Measurements from ENCODE around the gene MED12L. TPM values are rescaled to one million over a fixed set of nuclear protein-coding genes. Genes with fewer than 3 reads are reported as not detected.

Gene MED12L
- total and polyA plus RNA-seq, 7 donors: 0.01 to 2.6 (median 0.17) TPM

DNA sequence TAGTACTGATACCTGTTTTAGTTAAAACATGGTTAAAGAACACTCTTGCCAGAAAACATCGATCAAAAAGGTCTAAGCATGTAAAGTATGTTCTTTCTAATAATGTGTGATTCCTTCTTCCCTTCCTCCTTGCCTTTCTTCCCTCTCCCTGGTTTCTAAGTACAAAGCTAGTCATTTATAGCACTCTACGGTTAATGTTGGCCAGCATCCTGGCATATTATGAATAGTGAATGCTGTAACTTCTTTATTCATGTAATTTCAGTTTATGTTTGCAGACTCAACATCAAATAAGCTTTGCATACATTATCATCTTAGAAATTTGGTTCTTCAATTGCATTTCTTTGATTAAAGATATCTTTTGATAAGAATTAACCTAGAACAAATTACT is 272.0 kb downstream of the MED12L start:
- no peak for DNase-seq
- Histone ChIP-seq H3K4me1 (no peaks in the 10 kb centered on the region), H3K9me3 (no peaks in the 10 kb centered on the region), H3K36me3 (ENCODE audit: insufficient read depth in 1 of 2, low read depth in 1 of 2) (no peaks in the 10 kb centered on the region), H3K4me3 (no peak overlapping the region), H3K27me3 (ENCODE audit: insufficient read depth in 3 of 3, low read length in 2 of 3) (no peaks in the 10 kb centered on the region), H3K27ac (no peak overlapping the region)
- intact Hi-C loops (cut with DNase I): no loop called here
- WGBS, 3 donors: 57 to 72% (median 65%) methylated on average over 2 of the region's 2 CpGs
- TF ChIP-seq, protein P1, sequence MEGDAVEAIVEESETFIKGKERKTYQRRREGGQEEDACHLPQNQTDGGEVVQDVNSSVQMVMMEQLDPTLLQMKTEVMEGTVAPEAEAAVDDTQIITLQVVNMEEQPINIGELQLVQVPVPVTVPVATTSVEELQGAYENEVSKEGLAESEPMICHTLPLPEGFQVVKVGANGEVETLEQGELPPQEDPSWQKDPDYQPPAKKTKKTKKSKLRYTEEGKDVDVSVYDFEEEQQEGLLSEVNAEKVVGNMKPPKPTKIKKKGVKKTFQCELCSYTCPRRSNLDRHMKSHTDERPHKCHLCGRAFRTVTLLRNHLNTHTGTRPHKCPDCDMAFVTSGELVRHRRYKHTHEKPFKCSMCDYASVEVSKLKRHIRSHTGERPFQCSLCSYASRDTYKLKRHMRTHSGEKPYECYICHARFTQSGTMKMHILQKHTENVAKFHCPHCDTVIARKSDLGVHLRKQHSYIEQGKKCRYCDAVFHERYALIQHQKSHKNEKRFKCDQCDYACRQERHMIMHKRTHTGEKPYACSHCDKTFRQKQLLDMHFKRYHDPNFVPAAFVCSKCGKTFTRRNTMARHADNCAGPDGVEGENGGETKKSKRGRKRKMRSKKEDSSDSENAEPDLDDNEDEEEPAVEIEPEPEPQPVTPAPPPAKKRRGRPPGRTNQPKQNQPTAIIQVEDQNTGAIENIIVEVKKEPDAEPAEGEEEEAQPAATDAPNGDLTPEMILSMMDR (IDR thresholded peaks at IDR 0.05): no peak
- ATAC-seq: no peak

DNA sequence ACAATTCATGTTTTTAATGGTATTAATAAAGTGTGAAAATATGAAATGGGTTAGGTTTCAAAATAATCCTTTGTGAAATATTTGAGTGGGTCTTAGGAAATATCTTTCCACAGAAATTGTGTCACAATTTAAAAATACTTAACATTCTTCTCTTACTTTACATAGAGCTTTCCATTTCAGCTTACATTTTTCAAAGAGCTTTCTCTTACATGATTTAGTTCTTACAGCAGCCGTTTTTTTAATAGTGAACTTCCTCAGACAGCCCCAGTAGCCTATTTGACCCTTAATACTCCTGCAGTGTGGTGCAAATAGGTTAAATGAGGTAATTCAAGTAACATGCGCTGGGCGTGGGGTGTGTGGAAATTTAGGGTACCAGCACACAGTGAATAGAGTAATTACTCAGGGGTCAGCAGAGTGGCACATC is 277.3 kb downstream of the MED12L start:
- Histone ChIP-seq H3K4me1 (no peaks in the 10 kb centered on the region), H3K4me3 (no peak overlapping the region), H3K9me3 (no peaks in the 10 kb centered on the region), H3K27ac (no peak overlapping the region), H3K27me3 (ENCODE audit: insufficient read depth in 3 of 3, low read length in 2 of 3) (no peaks in the 10 kb centered on the region), H3K36me3 (ENCODE audit: insufficient read depth in 1 of 2, low read depth in 1 of 2) (no peaks in the 10 kb centered on the region)
- TF ChIP-seq, protein P1 (IDR thresholded peaks at IDR 0.05): no peak
- WGBS, 3 donors: 44 to 61% (median 57%) methylated on average over 3 of the region's 3 CpGs
- DNase-seq (no peak), ATAC-seq (no peak)
- intact Hi-C loops (cut with DNase I): no loop called here

DNA sequence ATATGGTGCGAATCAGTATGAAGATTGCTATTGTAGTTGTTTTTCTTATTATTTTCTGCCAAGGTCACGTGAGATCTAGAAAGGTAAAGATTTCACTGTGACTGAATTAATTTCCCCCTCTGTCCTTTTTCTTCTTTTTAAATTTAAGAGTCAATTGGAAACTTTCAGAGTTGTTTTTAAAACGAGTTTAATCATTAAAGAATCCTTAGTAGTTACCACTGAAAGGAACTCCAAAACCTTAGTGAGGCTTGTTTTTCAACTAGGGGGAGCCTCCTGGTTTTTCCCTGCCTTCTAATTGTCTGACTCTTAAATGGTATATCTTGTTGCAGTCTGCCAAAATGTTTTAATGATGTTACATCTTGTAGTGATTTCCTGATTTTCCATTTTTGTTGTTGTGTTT is 281.5 kb downstream of the MED12L start:
- DNase-seq: no peak
- whole genome bisulfite sequencing, 3 donors: 79 to 86% (median 81%) methylated on average over 3 of the region's 3 CpGs

DNA sequence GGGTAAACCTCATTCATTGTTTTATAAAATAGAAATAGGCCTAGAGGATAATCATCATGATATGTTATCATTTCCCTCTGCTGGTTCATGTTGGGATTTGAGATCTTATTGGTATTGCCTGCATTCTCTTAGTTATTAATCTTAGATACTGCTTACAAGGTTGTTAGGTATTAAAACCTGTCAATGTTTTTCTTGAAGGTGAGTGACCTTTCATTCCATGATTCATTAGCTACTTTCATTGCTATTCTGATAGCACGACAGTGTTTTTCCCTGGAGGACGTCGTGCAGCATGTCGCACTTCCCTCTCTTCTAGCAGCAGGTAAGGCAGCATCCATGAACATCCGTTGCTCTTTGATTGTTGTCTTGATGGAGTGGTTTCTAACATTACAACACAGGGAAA is 282.0 kb downstream of the MED12L start:
- Histone ChIP-seq H3K9me3 (no peaks in the 10 kb centered on the region), H3K4me3 (no peak overlapping the region), H3K27ac (no peak overlapping the region), H3K36me3 (ENCODE audit: insufficient read depth in 1 of 2, low read depth in 1 of 2) (no peaks in the 10 kb centered on the region), H3K27me3 (ENCODE audit: insufficient read depth in 3 of 3, low read length in 2 of 3) (no peaks in the 10 kb centered on the region), H3K4me1 (no peaks in the 10 kb centered on the region)
- TF ChIP-seq, protein P1 (IDR thresholded peaks at IDR 0.05): no peak
- no peak for ATAC-seq
- 71 to 86% (median 84%) methylated on average over 5 of the region's 5 CpGs for WGBS, 3 donors
- DNase-seq: no peak
- intact Hi-C loops (cut with DNase I): no loop called here

More for the DNA sequence above, 281.5 kb downstream of the MED12L start:
- Histone ChIP-seq H3K4me1 (no peaks in the 10 kb centered on the region), H3K4me3 (no peak overlapping the region), H3K27me3 (ENCODE audit: insufficient read depth in 3 of 3, low read length in 2 of 3) (no peaks in the 10 kb centered on the region), H3K27ac (no peak overlapping the region), H3K36me3 (ENCODE audit: insufficient read depth in 1 of 2, low read depth in 1 of 2) (no peaks in the 10 kb centered on the region), H3K9me3 (no peaks in the 10 kb centered on the region)
- intact Hi-C loops (cut with DNase I): no loop called here
- TF ChIP-seq, protein P1 (IDR thresholded peaks at IDR 0.05): no peak
- no peak for ATAC-seq

DNA sequence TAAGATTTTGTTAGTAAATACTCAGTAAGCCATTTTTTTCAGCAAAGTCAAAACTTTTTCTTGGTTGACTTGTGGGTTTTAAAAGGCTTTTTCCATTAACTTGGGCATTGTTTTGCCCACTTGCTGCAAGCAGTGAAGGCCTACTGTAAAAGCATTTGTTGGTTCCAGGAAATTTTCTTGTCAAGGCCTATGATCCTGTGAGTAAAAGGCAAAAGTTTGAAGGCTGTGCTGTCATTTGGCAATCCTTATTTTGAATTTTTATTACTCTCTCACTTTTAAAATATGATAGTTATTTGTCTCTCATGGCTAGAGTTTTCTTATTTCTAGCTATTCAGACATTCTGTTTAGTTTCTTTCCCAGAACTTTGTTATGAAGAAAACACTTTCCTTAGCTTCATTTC is 286.1 kb downstream of the MED12L start:
- TF ChIP-seq, protein P1 (IDR thresholded peaks at IDR 0.05): no peak
- intact Hi-C loops (cut with DNase I): no loop called here

More for the DNA sequence above, 286.1 kb downstream of the MED12L start:
- H3K27me3 ChIP-seq (ENCODE audit: insufficient read depth in 3 of 3, low read length in 2 of 3): no peaks in the 10 kb centered on the region
- no peak overlapping the region for H3K27ac ChIP-seq
- H3K9me3 ChIP-seq: no peaks in the 10 kb centered on the region
- H3K4me3 ChIP-seq: no peak overlapping the region
- no peaks in the 10 kb centered on the region for H3K36me3 ChIP-seq (ENCODE audit: insufficient read depth in 1 of 2, low read depth in 1 of 2)
- ATAC-seq (no peak), DNase-seq (no peak)
- H3K4me1 ChIP-seq: no peaks in the 10 kb centered on the region
